Chondrocyte (in vitro differentiated cells): ENCODE measurements around the gene ATP1A1. TPM values are rescaled to one million over a fixed set of nuclear protein-coding genes. Genes with fewer than 3 reads are reported as not detected.

ENCODE experiments used
- DNase-seq: peaks from one replicate; pipeline ENCODE4 v3.0.0; 2021; ENCODE audit warnings: mixed read lengths, low spot score
- H3K27ac Mint-ChIP-seq: one replicate; pipeline ENCODE4 v1.8.0; 2021; ENCODE audit warnings: mild to moderate bottlenecking, moderate library complexity, mixed read lengths; ENCODE audit not compliant: unreplicated experiment
- H3K27me3 Mint-ChIP-seq: 2 replicates; pipeline ENCODE4 v1.8.0; 2021; ENCODE audit warnings: low read depth, mixed read lengths
- H3K36me3 Mint-ChIP-seq: 2 replicates; pipeline ENCODE4 v1.8.0; 2021; ENCODE audit warnings: low read depth, mixed read lengths
- H3K4me1 Mint-ChIP-seq: 2 replicates; pipeline ENCODE4 v1.8.0; 2021; ENCODE audit warnings: low read depth, mild to moderate bottlenecking, mixed read lengths
- H3K4me3 Mint-ChIP-seq: one replicate; pipeline ENCODE4 v1.8.0; 2021; ENCODE audit warnings: mild to moderate bottlenecking, moderate library complexity, mixed read lengths; ENCODE audit not compliant: unreplicated experiment
- H3K9me3 Mint-ChIP-seq: 2 replicates; pipeline ENCODE4 v1.8.0; 2021; ENCODE audit warnings: low read depth, mixed read lengths
- total RNA-seq: library from RNA; stranded (reverse); gene quantifications from 3 replicates; pipeline ENCODE4 v1.2.1, GENCODE V29; 2021
- TF ChIP-seq, protein P1 (sequence below): fragments of 200-600 bp; sonication (generic); IDR thresholded peaks from 2 replicates; pipeline ENCODE4 v1.5.0; 2021; ENCODE audit warnings: antibody characterized with exemption, mild to moderate bottlenecking, moderate library complexity

Gene ATP1A1
- total RNA-seq, 1 donor from 2014 or later: 188 TPM

DNA sequence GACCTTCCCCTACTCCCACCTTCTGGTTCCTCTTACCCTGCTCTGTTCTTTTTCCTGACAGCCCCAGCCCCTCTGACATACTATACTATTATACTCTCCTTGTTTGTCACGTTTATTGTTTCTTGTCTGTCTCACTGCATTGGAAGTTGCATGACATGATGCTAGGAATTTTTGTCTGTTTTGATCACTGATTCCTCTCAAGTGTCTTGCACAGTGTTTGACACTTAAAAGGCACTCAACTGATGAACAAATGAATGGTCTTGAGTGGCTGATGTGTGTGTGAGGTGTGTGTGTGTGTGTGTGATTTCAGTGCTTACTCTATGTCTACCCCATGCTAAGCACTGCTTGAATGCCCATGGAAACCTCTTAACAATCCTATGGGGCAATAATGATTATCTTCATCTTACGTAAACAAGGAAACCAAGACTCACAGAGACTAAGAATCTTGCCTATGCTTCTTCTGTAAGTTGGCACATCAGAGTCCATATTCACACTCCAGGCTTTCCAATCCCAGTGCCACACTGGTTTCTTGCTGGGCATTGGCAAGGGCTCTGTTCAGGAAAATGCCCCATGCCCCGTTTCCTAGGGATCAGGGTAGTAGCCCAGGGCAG, 59.7 kb downstream of the ATP1A1 start:
- Mint-ChIP-seq H3K4me1 (no peaks in the 10 kb centered on the region), H3K27me3 (no peaks in the 10 kb centered on the region), H3K36me3 (no peaks in the 10 kb centered on the region), H3K9me3 (peaks cover 10% of the 10 kb centered on the region), H3K27ac (no peak overlapping the region), H3K4me3 (no peak overlapping the region)
- DNase-seq: no peak
- TF ChIP-seq, protein P1, sequence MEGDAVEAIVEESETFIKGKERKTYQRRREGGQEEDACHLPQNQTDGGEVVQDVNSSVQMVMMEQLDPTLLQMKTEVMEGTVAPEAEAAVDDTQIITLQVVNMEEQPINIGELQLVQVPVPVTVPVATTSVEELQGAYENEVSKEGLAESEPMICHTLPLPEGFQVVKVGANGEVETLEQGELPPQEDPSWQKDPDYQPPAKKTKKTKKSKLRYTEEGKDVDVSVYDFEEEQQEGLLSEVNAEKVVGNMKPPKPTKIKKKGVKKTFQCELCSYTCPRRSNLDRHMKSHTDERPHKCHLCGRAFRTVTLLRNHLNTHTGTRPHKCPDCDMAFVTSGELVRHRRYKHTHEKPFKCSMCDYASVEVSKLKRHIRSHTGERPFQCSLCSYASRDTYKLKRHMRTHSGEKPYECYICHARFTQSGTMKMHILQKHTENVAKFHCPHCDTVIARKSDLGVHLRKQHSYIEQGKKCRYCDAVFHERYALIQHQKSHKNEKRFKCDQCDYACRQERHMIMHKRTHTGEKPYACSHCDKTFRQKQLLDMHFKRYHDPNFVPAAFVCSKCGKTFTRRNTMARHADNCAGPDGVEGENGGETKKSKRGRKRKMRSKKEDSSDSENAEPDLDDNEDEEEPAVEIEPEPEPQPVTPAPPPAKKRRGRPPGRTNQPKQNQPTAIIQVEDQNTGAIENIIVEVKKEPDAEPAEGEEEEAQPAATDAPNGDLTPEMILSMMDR: no peak

DNA sequence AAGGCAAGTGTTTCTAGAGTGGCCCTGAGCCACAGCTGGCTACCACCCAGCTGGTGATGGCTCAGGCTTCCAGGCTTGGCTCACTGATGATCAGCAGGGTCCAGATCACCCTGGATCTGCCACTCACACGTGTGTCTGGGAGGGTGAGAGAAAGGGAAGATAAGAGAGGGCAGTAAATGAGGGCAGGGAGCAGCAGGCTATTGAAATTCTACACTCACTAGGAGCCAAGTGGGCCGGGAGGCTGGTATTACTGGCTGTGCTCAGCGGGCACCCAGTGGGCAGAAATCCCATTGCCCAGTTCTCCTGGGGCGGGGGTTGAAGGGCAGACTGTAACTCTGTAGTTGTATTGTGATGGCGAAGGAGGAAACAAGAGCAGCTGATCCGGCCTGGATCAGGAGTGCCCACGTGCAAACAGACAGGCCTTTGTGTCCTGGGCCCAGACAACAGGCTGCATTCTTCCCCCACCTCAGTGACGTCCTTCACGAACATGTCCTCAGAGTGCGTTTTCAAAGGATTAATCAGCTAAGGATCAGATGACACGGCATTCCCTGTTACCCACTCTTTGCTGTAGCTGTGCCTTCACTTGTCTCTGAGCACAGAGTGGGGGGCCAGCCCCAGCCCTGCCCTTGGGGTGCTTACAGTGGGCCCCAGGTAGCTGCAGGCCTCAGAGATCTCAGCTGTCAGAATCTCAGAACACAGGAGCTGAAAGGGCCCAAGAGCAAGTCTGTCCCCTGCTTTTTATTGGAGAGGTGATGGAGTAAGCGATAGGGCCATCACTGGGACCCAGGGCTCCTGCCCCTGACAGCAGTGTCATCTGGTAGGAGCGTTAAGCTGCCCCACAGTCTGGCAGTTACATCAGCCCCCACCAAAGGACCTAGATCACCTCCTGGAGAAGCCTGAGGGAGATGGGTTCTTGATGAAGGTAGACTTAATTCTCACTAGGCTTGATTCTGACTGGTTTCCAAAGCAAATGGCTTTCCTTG, 60.5 kb downstream of the ATP1A1 start:
- H3K27me3 Mint-ChIP-seq: peaks cover 3% of the 10 kb centered on the region
- peaks cover 10% of the 10 kb centered on the region for H3K9me3 Mint-ChIP-seq
- no peaks in the 10 kb centered on the region for H3K4me1 Mint-ChIP-seq
- H3K27ac Mint-ChIP-seq: no peak overlapping the region
- DNase-seq: no peak
- no peak overlapping the region for H3K4me3 Mint-ChIP-seq
- H3K36me3 Mint-ChIP-seq: no peaks in the 10 kb centered on the region
- TF ChIP-seq, protein P1: no peak

DNA sequence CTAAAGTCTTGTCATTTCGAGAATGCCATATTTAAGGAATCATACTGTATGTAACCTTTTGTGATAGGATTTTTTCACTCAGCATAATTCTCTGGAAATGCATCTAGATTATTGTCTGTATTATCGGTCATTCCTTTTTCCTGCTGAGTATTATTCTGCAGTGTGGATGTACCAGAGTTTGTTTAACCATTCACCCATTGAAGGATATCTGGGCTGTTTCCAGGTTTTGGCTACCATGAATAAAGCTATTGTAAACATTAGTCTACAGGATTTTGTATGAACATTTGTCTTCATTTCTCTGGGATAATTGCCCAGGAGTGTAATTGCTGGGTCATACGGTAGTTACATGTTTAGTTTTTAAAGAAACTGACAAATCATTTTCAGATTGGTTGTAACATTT, 61.8 kb downstream of the ATP1A1 start:
- H3K27me3 Mint-ChIP-seq: peaks cover 3% of the 10 kb centered on the region
- TF ChIP-seq, protein P1: no peak
- no peaks in the 10 kb centered on the region for H3K36me3 Mint-ChIP-seq
- peaks cover 10% of the 10 kb centered on the region for H3K9me3 Mint-ChIP-seq
- no peak overlapping the region for H3K27ac Mint-ChIP-seq
- DNase-seq: no peak
- H3K4me3 Mint-ChIP-seq: no peak overlapping the region
- H3K4me1 Mint-ChIP-seq: peaks cover 10% of the 10 kb centered on the region

DNA sequence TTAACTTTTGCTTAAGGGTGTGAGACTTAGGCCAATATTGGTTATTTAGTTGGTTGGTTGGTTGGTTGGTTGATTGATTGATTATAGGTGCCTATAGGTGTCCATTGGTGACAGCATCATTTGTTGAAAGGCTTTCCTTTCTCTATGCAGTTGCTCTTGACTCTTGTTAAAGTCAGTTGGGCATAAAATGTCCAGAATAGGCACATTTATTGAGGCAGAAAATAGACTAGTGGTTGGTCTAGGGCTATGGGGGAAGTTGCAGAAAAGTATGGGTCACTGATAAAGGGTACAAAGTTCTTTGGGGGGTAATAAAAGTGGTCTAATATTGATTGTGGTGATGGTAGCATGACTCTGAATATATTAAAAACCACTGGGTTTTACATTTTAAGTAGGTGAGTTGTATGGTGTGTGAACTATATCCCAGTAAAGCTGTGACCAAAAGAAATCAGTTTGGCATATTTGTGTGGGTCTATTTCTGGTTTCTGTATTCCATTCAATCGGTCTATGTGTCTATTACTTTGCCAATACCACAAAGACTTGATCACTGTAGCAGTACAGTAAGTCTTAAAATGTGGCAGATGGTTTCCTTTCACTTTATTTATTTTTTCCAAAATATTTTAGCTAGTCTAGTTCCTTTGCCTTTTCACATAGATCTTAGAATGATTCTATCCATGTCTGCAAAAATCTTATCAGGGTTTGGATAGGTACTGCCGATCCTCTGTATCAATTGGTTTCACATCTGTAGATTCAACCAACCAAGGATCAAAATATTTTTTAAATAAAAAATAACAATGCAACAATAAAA, 63.0 kb downstream of the ATP1A1 start:
- DNase-seq: no peak
- Mint-ChIP-seq H3K36me3 (no peaks in the 10 kb centered on the region), H3K9me3 (peaks cover 10% of the 10 kb centered on the region), H3K27me3 (peaks cover 3% of the 10 kb centered on the region), H3K4me3 (no peak overlapping the region), H3K27ac (no peak overlapping the region), H3K4me1 (peaks cover 22% of the 10 kb centered on the region)
- TF ChIP-seq, protein P1: no peak

DNA sequence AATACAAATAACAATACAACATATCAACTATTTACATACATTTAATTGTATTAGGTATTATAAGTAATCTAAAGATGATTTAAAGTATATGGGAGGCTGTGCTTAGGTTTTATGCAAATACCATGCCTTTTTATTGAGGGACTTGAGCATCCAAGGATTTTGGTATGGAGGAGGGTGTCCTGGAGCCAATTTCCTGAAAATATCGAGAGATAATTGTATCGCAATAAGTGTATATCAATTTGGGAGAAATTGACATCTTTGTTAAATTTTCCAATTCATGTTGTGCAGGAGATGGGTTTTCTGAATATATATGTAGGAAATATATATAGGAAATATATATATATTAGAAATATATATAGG, 63.5 kb downstream of the ATP1A1 start:
- Mint-ChIP-seq H3K4me3 (no peak overlapping the region), H3K4me1 (peaks cover 23% of the 10 kb centered on the region), H3K9me3 (peaks cover 10% of the 10 kb centered on the region), H3K27ac (no peak overlapping the region), H3K27me3 (peaks cover 3% of the 10 kb centered on the region), H3K36me3 (no peaks in the 10 kb centered on the region)
- TF ChIP-seq, protein P1: no peak
- DNase-seq: no peak
